ENCODE results near the gene C8B.

C8B gene

DNA sequence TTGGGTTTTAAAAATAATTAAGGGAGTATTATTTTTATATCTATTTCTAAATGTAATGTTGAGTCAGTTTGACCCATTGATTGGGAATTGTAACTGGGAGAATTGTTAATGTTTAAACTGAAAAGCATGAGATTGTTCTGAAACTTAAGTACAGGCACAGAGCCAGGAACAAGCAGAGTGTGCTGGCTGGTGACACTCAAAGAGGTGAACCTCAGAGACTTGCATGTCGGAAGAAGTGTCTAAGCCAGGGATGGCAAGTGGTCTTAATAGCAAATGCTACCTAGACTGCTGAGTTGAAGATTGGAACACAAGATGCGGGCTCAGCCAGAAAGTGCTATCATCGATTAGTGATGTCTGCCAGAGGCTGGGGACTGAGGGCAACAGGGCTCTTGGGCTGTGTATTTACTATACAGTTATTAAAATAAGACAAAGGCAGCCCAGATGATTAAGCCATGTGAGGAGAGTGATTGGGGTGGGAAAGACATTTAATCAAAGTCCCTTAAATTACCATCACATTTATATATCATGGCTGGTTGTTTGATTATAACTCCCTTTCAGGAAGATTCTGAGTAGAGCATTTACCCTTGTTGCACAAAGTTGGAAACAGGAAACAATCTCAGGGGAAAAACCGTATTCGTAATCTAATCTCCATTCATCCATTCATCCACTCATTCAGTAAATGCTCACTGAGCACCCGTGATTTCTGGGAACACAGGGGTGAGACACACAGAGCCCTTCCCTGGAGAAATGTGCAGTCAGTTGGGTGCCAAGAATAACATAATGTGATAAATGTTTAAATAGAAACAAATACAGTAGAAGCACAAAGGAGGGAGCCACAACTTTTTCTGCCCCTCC lies 68.4 kb downstream of the C8B start:
- DNase-seq, result no peak

DNA sequence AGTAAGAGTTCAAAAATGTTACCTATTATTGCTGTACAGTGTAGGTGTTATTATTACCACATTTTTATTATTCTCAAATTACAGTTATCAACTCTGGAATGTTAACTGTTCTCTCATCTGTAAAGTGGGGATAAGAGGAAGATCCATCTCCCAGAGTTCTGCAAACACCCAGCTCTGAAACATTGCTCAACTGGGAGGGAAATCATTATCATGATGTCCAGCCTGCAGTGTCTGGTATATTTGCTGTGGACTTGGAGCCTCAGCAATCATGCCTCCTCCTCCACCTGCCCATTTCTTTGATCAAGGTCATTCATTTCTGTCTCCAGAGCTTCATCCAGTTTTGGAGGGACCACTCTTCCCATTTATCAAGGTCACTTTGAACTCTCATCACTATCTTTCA lies 71.8 kb downstream of the C8B start:
- DNase-seq, result no peak

DNA sequence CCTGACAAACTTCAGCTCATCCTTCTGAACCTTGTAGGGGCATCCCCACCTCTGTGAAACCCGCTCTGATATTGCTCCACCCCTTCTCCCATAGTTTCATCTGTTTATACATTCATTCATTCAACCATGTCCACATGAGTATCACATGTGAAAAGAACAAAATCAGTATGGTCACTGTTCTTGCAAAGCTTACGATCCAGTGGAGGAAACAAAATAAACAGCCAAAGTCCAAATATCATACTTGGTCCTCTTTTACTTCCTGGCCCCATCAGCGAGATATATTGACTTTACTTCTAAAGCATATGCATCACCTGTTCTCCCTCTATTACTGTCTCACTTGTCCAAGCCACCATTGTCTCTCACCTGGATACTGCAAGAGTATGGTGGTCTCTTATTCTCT lies 75.6 kb downstream of the C8B start:
- DNase-seq, result no peak

DNA sequence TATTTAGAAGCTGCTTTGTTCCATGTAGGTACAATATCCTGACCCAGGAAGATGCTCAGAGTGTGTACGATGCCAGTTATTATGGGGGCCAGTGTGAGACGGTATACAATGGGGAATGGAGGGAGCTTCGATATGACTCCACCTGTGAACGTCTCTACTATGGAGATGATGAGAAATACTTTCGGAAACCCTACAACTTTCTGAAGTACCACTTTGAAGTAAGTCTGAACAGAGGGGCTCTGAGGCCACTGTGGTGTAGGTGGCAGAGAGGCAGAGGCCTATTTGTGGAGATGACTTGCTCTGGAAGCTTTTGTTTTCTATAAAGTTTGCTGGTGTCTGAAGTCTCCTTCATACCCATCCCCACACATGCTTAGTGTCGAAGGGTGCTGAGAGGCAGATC lies 84.4 kb downstream of the C8B start:
- no peak for DNase-seq

DNA sequence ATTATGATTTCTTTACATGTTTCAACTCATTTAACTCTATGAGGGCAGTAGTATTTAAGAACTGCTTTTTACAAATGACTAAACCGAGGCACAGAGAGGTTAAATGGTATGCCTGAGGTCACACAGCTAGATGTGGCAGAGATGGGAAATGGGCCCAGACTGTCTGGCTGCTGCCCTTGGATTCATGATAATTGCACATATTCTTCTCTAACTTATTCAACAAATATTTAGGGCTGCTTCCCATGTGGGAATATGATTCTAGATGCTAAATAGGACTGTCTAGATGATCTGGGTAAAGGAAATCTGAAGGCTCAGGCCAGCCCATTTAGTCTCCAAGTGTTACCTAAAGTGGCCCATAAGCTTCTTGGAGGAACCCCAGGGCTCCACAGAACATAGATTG lies 85.0 kb downstream of the C8B start:
- DNase-seq, result no peak
